ENCODE results near the gene CNPY4.
A peak's percentile ranks its signal among the peaks of the same experiment; 100 is the strongest.
"Not testable (repeated sequence)": the region's sequence is repeated elsewhere in the genome, so short reads cannot be mapped to it uniquely, and the experiment has no call there.

Gene CNPY4

GRCh38 chr7:100127866-100128636 is 8.6 kb downstream of the CNPY4 start:
- H3K4me1 ChIP-seq (ENCODE audit: control insufficient read depth in 1 of 2, insufficient read depth in 1 of 2, low read depth in 1 of 2, low read length in 1 of 2) = peaks cover 41 to 47% of the 10 kb centered on the region in 2 experiments
- H3K27me3 ChIP-seq = peaks cover 16% of the 10 kb centered on the region
- H3K36me3 ChIP-seq = no peaks in the 10 kb centered on the region
- TF ChIP-seq CTCF (IDR thresholded peaks at IDR 0.05) = no peak
- peak overlapping the region; percentile 97 to 98 for H3K4me3 ChIP-seq (ENCODE audit: low read depth in 1 of 2, low read length in 1 of 2)
- no peaks in the 10 kb centered on the region for H3K9me3 ChIP-seq
- H3K27ac ChIP-seq = peak overlapping the region; percentile 87

- TF ChIP-seq CTCF (IDR thresholded peaks at IDR 0.05) = no peak
- H3K9me3 ChIP-seq = no peaks in the 10 kb centered on the region
- H3K27me3 ChIP-seq = peaks cover 16% of the 10 kb centered on the region
- no peak overlapping the region for H3K27ac ChIP-seq
- H3K4me1 ChIP-seq (ENCODE audit: control insufficient read depth in 1 of 2, insufficient read depth in 1 of 2, low read depth in 1 of 2, low read length in 1 of 2) = peaks cover 41 to 47% of the 10 kb centered on the region in 2 experiments
- H3K4me3 ChIP-seq (ENCODE audit: low read depth in 1 of 2, low read length in 1 of 2) = no peak overlapping the region
- H3K36me3 ChIP-seq = no peaks in the 10 kb centered on the region
Observed at GRCh38 chr7:100128637-100128963, 9.2 kb downstream of the CNPY4 start.

- H3K36me3 ChIP-seq; H3K4me3 ChIP-seq (ENCODE audit: low read depth in 1 of 2, low read length in 1 of 2); H3K9me3 ChIP-seq; H3K27ac ChIP-seq: not testable (repeated sequence)
- peaks cover 29 to 35% of the 10 kb centered on the region in 2 experiments for H3K4me1 ChIP-seq (ENCODE audit: control insufficient read depth in 1 of 2, insufficient read depth in 1 of 2, low read depth in 1 of 2, low read length in 1 of 2)
- H3K27me3 ChIP-seq = peaks cover 16% of the 10 kb centered on the region
Observed at GRCh38 chr7:100130220-100130607, 10.8 kb downstream of the CNPY4 start.

- Histone ChIP-seq H3K9me3 (no peaks in the 10 kb centered on the region), H3K27me3 (peaks cover 16% of the 10 kb centered on the region), H3K4me3 (ENCODE audit: low read depth in 1 of 2, low read length in 1 of 2) (peak overlapping the region in 1 of 2 experiments; percentile 15), H3K4me1 (ENCODE audit: control insufficient read depth in 1 of 2, insufficient read depth in 1 of 2, low read depth in 1 of 2, low read length in 1 of 2) (peaks cover 23 to 29% of the 10 kb centered on the region in 2 experiments), H3K27ac (no peak overlapping the region), H3K36me3 (no peaks in the 10 kb centered on the region)
- TF ChIP-seq CTCF (IDR thresholded peaks at IDR 0.05) = peak; percentile 90
Observed at GRCh38 chr7:100130608-100131453, 11.4 kb downstream of the CNPY4 start.

- Histone ChIP-seq H3K36me3 (no peaks in the 10 kb centered on the region), H3K4me1 (ENCODE audit: control insufficient read depth in 1 of 2, insufficient read depth in 1 of 2, low read depth in 1 of 2, low read length in 1 of 2) (peaks cover 17 to 20% of the 10 kb centered on the region in 2 experiments), H3K27ac (no peak overlapping the region), H3K4me3 (ENCODE audit: low read depth in 1 of 2, low read length in 1 of 2) (no peak overlapping the region), H3K27me3 (peaks cover 16% of the 10 kb centered on the region), H3K9me3 (no peaks in the 10 kb centered on the region)
- TF ChIP-seq CTCF (IDR thresholded peaks at IDR 0.05) = no peak
Observed at GRCh38 chr7:100132126-100132525, 12.7 kb downstream of the CNPY4 start.

GRCh38 chr7:100132697-100133151 is 13.3 kb downstream of the CNPY4 start:
- Histone ChIP-seq H3K27ac (no peak overlapping the region), H3K36me3 (no peaks in the 10 kb centered on the region), H3K4me1 (ENCODE audit: control insufficient read depth in 1 of 2, insufficient read depth in 1 of 2, low read depth in 1 of 2, low read length in 1 of 2) (peaks cover 17% of the 10 kb centered on the region in 2 experiments), H3K4me3 (ENCODE audit: low read depth in 1 of 2, low read length in 1 of 2) (no peak overlapping the region), H3K27me3 (peaks cover 16% of the 10 kb centered on the region), H3K9me3 (no peaks in the 10 kb centered on the region)
- peak; percentile 96 for TF ChIP-seq CTCF (IDR thresholded peaks at IDR 0.05)

Measured in neutrophil (primary cell).